GM12865 (cell line): ENCODE data around the gene TSACC.

Experiments
- DNase-seq: peaks from one replicate; pipeline ENCODE4 v3.0.0; 2010; ENCODE audit warnings: low read depth
- H3K4me3 ChIP-seq: 2 replicates; pipeline ENCODE4 v1.5.1; 2011; ENCODE audit warnings: mild to moderate bottlenecking, low read depth, low read length, control low read depth
- TF ChIP-seq, protein P1 (sequence below): IDR thresholded peaks from 2 replicates; pipeline ENCODE4 v1.5.1; 2011; ENCODE audit warnings: low read length, control low read depth, low read depth, inconsistent platforms; ENCODE audit not compliant: insufficient read depth; ENCODE audit errors: missing control alignments

The TSACC gene

DNA sequence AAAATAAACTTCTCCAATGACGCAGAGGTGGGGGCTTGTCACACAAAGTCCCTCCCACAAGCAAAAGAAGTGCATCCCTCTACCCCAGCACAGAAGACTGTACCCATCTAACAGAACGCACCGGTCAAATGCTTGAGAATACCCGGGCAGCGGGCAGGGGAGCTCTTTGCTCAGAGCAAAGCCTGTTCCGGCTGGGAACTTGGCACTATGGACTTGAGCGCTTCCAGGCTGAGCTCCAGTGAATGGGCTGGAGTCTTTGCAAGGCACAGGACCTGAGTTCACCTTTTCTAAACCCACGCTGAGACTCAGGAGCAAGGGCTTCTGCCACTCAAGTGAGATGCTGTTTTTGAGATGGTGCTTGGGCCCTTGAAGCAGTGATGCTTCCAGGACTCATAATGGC is 51.0 kb downstream of the TSACC start:
- TF ChIP-seq, protein P1, sequence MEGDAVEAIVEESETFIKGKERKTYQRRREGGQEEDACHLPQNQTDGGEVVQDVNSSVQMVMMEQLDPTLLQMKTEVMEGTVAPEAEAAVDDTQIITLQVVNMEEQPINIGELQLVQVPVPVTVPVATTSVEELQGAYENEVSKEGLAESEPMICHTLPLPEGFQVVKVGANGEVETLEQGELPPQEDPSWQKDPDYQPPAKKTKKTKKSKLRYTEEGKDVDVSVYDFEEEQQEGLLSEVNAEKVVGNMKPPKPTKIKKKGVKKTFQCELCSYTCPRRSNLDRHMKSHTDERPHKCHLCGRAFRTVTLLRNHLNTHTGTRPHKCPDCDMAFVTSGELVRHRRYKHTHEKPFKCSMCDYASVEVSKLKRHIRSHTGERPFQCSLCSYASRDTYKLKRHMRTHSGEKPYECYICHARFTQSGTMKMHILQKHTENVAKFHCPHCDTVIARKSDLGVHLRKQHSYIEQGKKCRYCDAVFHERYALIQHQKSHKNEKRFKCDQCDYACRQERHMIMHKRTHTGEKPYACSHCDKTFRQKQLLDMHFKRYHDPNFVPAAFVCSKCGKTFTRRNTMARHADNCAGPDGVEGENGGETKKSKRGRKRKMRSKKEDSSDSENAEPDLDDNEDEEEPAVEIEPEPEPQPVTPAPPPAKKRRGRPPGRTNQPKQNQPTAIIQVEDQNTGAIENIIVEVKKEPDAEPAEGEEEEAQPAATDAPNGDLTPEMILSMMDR: no peak
- DNase-seq: no peak

DNA sequence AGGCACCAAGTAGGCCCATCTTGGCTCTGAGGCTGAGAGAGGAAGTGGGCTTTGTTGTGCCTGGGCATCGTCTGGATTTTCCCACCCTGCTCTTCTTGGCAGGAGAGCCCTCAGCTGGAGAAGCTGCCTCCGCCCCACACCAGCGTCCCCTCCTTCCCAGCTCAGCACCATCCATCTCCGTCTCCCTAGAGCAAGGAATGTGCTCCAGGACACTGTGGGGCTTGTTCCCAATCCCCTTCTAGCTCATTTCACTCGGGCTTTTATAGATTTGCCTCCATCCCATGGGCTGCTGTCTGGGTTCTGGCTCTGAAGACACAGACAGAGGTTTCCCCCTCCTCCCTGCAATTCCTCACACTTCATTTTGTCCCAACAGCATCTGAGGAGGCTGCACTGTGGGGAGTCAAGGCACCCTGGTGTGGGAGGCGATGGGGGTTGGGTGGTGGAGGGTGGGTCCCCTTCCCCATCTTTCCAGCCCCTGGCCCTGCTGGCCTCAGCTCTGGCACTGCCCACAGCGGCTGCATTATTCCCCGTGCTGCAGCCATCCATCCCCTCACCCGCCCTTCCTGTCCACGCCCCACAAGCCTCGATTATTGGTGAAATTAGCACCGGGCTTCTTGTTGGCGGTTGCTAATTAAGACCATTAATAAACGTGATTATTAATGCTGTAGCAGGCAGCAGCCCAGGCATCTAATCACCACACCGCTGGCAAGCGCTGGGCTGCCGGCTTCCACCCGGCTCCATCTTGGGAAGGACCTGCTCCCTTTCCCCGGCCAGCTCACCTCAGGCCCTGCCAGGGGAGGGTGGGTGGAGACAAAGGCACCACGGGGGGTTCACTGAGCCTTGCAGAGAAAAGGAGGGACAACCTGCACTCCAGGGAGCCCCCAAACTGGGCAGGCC is 52.4 kb downstream of the TSACC start:
- no peak for DNase-seq
- H3K4me3 ChIP-seq: no peak overlapping the region
- TF ChIP-seq, protein P1: no peak

More for the DNA sequence above, 51.0 kb downstream of the TSACC start:
- H3K4me3 ChIP-seq: no peak overlapping the region

DNA sequence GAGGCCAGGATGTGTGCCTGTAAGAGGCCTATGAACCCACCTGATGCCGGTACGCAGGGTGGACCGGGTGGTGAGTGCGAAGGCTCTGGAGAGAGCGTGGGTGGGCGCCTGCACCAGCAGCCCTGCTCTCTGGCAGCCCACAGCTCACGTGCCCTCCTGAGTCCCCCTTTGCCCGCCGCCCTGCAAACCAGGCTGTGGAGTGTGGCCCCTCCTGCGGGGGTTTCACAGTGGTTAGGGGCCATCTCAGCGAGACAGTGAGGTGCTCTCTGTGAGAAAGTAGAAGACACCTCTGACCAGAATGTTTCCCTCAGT is 53.0 kb downstream of the TSACC start:
- no peak overlapping the region for H3K4me3 ChIP-seq
- TF ChIP-seq, protein P1: no peak
- no peak for DNase-seq

DNA sequence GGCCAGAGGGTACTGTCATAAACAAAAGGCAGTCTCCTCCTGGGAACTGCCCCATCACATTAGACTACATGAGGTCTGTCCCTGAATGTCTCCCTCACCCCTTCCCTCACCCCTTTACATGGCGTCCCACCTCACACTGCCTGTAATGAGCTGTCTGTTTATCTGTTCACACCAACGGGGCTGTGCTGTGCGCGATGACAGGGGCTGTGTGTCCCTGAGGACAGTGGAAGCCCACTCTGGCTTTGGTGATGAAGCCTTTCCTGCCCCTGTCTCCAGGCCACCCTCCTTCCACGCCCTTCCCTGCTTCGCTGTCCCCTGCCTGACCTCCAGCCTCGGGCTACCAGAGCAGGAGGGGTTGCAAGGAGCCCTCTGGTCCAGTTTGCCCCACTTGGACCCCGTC is 53.4 kb downstream of the TSACC start:
- no peak overlapping the region for H3K4me3 ChIP-seq
- no peak for DNase-seq
- TF ChIP-seq, protein P1: no peak

- TF ChIP-seq, protein P1: no peak
- DNase-seq: no peak
- no peak overlapping the region for H3K4me3 ChIP-seq
These were observed 54.1 kb downstream of the TSACC start for GRCh38 chr1:156392452-156392853.

DNA sequence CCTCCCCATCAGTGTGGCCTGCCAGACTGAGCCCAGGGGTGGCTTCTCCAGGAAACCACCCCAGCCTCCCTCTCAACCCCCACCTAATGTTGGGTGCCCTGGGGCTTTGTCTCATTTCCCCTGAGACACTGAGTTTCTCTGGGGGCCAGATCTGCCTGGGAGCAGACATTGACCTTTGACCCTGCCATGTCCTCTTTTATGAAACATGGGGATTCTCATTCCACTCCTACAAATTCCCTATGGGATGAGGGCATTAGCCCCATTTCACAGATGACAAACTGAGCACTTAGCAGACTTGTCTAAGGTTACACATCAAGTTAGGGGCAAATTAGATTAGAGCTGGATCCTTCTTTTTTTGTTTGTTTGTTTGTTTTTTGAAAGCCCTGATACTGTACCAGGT is 54.8 kb downstream of the TSACC start:
- H3K4me3 ChIP-seq: no peak overlapping the region
- DNase-seq: no peak
- TF ChIP-seq, protein P1: no peak

- TF ChIP-seq, protein P1: no peak
- H3K4me3 ChIP-seq: no peak overlapping the region
- DNase-seq: no peak
These were observed 55.8 kb downstream of the TSACC start for GRCh38 chr1:156394082-156394481.
